Iris pigment epithelial cell (primary cell): ENCODE measurements around the gene ZNF181.
"Not testable (repeated sequence)": the region's sequence is repeated elsewhere in the genome, so short reads cannot be mapped to it uniquely, and the experiment has no call there.

Source experiments
- DNase-seq: peaks from one replicate; pipeline ENCODE4 v3.0.0-alpha.2; 2011; ENCODE audit warnings: low read depth

ZNF181 gene

GRCh38 chr19:34733746-34734536 is at the start of gene ZNF181:
Gene ZNF181, plus strand, starts transcription at chr19:34734243. Its CDS starts 795 bp downstream, at chr19:34735038.
- peak; percentile 90 for DNase-seq

DNA sequence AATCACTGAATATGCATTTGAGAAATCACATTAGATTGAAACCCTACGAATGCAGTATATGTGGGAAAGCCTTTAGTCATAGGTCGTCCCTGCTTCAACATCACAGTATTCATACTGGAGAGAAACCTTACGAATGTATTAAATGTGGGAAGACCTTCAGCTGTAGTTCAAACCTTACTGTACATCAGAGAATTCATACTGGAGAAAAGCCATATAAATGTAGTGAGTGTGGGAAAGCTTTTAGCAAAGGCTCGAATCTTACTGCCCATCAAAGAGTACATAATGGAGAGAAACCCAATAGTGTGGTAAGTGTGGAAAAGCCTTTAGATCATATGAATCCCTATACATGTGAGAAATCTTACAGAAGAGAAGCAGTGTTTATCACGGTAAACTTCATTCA is 48.8 kb upstream of the ZNF181 start:
- DNase-seq: not testable (repeated sequence)

DNA sequence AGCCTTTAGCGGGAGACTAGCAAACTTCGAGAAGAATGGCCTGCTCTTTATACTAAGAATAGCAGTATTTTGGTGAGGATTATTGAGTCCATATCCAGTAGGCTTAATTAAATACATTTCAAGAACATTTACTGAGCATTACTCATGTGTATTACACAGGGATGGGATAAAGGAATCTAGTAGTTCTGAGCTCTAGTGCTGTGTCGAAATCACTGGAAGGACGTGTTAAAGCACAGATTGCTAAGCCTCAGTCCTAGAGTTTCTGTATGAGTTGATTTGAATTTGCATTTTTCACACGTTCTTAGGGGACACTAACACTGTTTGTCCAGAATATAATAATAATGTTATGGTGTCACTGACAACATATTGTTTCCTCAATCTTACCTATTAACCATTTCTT is 47.6 kb upstream of the ZNF181 start:
- DNase-seq: peak; percentile 15

DNA sequence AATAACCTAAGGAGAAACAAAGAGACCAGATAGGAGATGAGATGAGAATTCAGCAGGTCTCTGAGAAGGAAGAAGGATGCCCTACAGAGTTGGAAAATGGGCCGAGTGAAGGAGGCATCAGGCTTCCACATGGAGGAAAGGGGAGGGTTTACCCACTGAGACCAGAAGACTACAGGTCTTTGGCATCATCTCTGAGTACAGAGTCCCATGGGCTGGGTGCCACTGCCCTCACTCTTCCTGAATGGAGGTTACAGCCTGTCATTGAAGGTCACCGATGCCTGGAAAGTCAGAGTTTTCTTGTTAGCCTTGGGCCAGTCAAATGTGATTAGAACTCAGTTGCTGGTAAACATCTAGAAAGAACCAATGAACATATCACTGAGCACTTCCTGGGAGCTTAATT is 46.7 kb upstream of the ZNF181 start:
- DNase-seq: no peak

DNA sequence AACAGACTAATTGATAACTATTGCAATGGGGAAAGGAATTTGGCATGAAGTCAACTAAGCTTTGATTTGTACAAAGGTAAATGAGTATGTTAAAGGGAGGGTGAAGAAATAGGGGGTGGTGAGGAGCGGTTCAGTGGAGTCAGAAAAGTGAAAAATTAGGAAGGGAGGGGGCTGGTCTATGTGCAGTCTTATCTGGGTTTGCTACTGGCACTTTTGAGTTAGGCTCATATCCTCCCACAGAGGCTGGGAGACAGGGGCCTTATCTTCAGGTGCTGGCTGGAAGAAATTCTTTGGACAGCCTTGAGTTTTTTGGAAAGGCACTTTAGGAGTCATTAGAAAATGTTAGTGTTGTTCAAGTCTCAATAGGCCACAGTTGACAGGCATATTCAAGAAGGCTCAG is 45.5 kb upstream of the ZNF181 start:
- no peak for DNase-seq

GRCh38 chr19:34690372-34690771 is 43.7 kb upstream of the ZNF181 start:
- DNase-seq: no peak

DNA sequence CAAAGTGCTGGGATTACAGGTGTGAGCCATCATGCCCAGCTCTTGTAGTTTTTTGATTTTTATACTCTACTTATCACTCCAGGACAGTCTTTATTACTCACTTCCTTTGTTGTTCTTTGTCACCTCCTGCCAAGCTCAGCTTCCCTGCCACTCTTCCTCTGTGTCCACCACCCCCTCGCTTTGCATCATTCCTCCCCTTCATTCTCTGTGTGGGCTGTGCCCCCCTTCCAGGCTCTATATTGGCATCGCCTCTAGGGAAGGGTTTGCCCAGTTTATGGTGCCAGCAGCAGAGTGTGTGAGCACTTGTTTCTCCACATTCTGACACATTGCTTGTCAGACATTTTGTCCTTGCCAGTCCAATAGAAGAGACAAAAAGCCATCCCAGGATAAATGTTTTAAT is 41.5 kb upstream of the ZNF181 start:
- DNase-seq: no peak

GRCh38 chr19:34707661-34708060 is 26.4 kb upstream of the ZNF181 start:
- no peak for DNase-seq

- no peak for DNase-seq
Measured at GRCh38 chr19:34711890-34712289, 22.2 kb upstream of the ZNF181 start.

DNA sequence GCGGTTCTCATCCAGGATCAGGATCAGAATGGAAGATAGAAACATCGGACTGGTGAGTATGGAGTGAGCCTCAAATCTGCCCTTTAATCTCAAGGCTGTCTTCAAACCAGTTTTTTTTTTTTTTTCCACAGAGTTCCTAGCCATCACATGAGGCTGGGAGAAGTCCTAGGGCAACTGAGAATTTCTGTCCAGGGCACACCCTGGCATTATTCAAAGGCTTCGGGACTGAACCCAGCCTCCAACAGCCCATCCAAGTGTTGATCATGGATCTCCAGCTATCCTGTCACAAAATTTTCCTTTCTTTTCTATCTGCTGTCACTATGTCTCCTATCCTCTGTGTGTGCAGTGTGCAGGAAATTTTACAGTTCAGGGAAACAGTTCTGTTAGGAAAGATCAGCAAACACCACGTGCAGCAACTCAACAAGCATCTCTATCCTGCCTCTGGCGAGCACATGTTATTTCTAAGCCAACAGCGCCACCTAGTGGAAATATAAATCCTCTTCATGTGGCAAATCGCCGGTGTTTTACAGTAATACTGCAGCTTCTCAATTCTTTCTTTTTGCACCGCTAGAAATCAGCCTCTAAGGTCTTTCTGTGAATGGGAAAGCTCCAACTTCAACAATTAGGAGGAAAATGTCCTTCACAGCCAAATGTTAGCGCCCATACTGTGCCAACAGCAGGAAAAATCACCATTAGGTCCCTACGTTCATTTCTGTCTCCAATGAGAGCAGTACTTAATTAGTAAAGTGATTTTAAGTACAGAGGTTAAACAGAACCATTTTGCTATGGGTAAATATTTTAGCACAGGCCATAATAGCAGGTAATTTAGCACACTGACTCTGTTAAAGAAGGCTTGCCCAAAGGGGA is 21.4 kb upstream of the ZNF181 start:
- DNase-seq: peak; percentile 81

DNA sequence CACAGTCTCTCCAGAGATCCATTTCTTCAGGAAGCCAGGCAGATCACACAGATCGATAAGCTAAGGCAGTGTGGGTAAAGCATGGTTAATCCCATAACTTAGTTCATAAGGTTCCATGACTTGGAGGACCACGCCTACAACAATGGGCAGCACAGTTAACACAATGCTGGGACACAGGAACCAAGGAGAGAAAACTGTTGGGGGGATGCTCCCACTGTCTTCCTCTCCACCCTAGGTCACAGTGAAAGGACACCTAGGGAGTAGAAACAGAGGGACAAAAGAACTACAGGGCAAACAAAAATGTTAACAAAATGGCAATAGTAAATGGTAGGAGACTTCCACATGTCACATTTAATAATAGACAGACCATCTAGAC is 20.8 kb upstream of the ZNF181 start:
- no peak for DNase-seq

DNA sequence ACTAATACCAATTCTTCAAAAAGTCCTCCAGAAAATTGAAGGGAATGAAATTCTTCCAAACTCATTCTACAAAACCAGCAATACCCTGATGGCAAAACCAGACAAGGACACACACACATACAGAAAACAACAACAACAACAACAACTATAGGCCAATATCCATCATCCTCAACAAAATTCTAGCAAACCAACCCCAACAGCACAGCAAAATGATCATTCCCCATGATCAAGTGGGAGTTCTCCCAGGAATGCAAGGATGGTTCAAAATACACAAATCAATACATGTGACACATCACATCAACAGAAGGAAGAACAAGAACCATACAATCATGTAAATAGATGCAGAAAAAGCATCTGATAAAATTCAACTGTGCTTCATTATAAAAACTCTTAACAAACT is 18.7 kb upstream of the ZNF181 start:
- DNase-seq: no peak

GRCh38 chr19:34722353-34722752 is 11.7 kb upstream of the ZNF181 start:
- no peak for DNase-seq

DNA sequence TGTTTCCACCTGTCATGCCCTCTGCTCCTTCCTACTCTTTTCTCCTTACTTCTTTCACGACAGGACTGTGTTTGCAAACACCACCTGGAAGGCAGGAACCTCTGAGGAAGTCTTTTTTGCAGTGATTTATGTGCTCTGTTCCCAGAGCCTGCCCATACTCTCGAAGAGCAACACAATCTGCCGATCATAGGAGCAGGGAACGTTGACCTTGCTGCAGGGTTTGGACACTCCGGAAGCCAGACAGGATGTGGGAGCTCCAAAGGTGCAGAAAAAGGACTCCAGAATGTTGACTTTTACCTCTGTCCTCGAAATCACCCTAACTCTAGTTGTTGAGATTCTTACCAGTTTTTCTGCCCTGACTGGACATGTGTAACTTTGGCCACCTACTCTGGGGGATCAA is 8.6 kb upstream of the ZNF181 start:
- no peak for DNase-seq

GRCh38 chr19:34731019-34731829 is 2.8 kb upstream of the ZNF181 start:
- DNase-seq: no peak

- no peak for DNase-seq
Measured at GRCh38 chr19:34731964-34732363, 2.1 kb upstream of the ZNF181 start.

DNA sequence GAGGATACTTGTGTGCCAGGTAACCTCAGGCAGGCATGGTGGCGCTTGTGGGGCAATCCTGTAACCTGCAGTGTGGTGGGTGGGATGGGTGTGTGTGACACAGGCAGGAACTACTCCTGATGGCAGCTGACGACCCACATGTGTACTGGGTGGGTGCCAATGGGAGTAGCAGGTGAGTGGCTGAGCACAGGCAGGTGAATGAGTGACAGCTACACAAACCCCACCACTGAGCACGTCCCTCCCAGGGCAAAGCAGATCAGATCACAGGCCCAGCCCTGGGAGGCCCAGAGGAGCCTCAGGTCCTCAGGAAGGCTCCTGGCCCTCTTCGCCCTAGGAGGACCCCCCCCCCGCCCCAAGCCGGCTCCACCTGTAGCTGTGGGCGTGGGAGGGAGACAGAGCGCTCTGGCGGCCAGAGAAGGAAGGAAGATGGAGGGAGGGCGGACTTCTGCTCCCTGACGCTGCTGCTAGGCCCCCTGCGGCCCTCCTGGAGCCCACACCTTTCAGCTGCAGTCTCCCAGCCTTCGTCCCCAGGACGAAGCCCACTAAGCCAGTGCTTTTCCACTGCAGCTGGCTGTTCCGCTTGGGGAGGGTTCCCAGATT is 1.3 kb upstream of the ZNF181 start:
- no peak for DNase-seq

DNA sequence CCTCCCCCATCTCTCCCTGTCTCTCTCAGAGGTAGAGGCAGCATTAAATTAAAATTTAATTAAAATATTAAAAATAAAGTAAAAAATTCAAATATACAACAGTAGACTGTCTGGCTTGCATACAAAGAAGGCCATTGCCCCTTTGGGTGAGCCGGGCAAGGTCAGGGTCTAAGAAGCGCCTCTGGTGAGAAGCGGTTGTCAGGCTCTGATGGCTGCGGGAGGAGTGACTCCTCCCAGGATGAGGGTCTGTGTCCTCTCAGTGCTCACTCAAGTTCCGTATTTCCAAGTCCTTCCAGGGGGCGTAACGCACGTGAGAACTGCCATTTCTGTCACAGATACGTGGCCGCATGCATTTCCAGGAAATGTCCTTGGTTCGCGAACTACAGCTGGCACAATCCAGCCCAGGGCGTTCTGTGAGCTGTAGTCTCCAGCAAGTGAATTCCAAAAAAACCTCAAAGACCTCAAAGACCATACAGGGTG is 737 bp upstream of the ZNF181 start:
- DNase-seq: no peak

- peak; percentile 96 for DNase-seq
Measured at GRCh38 chr19:34734537-34735103, 577 bp downstream of the ZNF181 start.

- DNase-seq: no peak
Measured at GRCh38 chr19:34744896-34745690, 11.1 kb downstream of the ZNF181 start.

DNA sequence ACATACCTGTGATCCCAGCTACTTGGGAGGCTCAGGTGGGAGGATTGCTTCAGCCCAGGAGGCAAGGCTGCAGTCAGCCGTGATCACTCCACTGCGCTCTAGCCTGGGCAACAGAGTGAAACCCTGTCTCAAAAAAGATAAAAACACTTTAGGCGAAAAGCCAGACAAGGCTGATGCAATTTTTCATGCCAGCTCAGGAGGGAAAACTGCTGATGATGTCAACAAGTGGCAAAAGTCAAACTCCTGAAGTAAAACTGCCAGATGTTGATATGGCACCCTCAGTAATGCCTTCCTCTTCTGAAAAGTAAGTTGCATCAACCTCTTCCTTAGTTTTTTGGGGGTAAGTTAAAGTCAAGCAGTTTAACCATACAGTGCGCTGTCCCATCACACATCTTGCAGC is 23.4 kb downstream of the ZNF181 start:
- no peak for DNase-seq
